K562 (cell line): ENCODE measurements around the gene CPLANE2. TPM values are rescaled to one million over a fixed set of nuclear protein-coding genes. Genes with fewer than 3 reads are reported as not detected.

Experiments used
- CCNT2 ChIP-seq: IDR thresholded peaks from 2 replicates; pipeline ENCODE4 v1.6.1; 2011; ENCODE audit warnings: borderline replicate concordance, low read depth, mild to moderate bottlenecking, moderate library complexity, mixed read lengths, low read length; ENCODE audit not compliant: insufficient read length; ENCODE audit errors: extremely low read depth
- EWSR1 ChIP-seq: fragments of 450-650 bp; IDR thresholded peaks from 2 replicates; pipeline ENCODE4 v1.6.1; 2018; ENCODE audit warnings: borderline replicate concordance, mild to moderate bottlenecking, low read depth, moderate library complexity; ENCODE audit not compliant: partially characterized antibody
- KAT2B ChIP-seq: IDR thresholded peaks from one replicate; pipeline ENCODE4 v1.6.1; 2012; ENCODE audit warnings: low read depth, mild to moderate bottlenecking, control low read depth, inconsistent platforms, low read length, moderate library complexity
- KDM5B ChIP-seq: fragments of 200-600 bp; sonication (generic); IDR thresholded peaks from 2 replicates; pipeline ENCODE4 v1.6.1; 2012; ENCODE audit warnings: low read depth, mild to moderate bottlenecking, moderate library complexity, low read length, control low read depth, inconsistent platforms; ENCODE audit not compliant: insufficient replicate concordance
- PHTF2 ChIP-seq: fragments of 250-450 bp; sonication (Bioruptor Pico); IDR thresholded peaks from 2 replicates; pipeline ENCODE4 v1.5.0; 2021; ENCODE audit warnings: mild to moderate bottlenecking
- ZNF24 ChIP-seq: fragments of 450-650 bp; IDR thresholded peaks from 2 replicates; pipeline ENCODE4 v1.6.1; 2016
- polyA plus RNA-seq, 8 experiments: library from polyadenylated mRNA; depleted of rRNA in 4 of 8; stranded (reverse) in 5 of 8; unstranded in 3 of 8; fragments of >200 nt; fragmentation: Nextera tagmentation in 2 of 8; fragmentation: Illumina TruSeq in 1 of 8; extraction: Ambion mirVana in 2 of 8; extraction: Trizol in 1 of 8; gene quantifications; 2 replicates each; pipeline versions ENCODE4 v1.2.1 to v1.2.3, GENCODE V29; 2011 to 2014; ENCODE audit warnings: inconsistent platforms in 1 of 8, missing spikeins in 1 of 8
- total RNA-seq, 7 experiments: library from RNA; depleted of rRNA in 6 of 7; stranded (reverse); fragments of >200 nt in 6 of 7; fragmentation: Illumina TruSeq in 2 of 7; extraction: Trizol in 2 of 7; gene quantifications; 2 replicates each; pipeline versions ENCODE4 v1.2.1 to v1.2.3, GENCODE V29; 2011 to 2021; ENCODE audit warnings: low replicate concordance in 1 of 7
- TF ChIP-seq, protein P1 (sequence below): fragments of 200-600 bp; sonication (generic); IDR thresholded peaks from one replicate; pipeline ENCODE4 v1.6.1; 2012; ENCODE audit warnings: mild to moderate bottlenecking, low read depth, low read length, inconsistent platforms
- TF ChIP-seq, protein P2 (sequence below), 3 experiments: fragments of 200-800 bp in 1 of 3; sonication (Bioruptor generic) in 1 of 3; sonication (generic) in 1 of 3; formaldehyde crosslinking in 1 of 3; IDR thresholded peaks; 2 replicates each; pipeline versions ENCODE4 v1.6.1 to v1.8.0; 2016 to 2022; ENCODE audit warnings: mild to moderate bottlenecking in 2 of 3, missing compliant biosample characterization in 2 of 3, missing genetic modification characterization in 2 of 3, missing genetic modification reagents in 1 of 3
- TF ChIP-seq, protein P3 (sequence below), 2 experiments: fragments of 450-650 bp; conservative IDR thresholded peaks; 2 replicates each; pipeline ENCODE4 v1.6.1; 2017; ENCODE audit warnings: mild to moderate bottlenecking in 2 of 2, moderate library complexity in 2 of 2
- TF ChIP-seq, protein P4 (sequence below): fragments of 250-450 bp; sonication (Bioruptor Pico); IDR thresholded peaks from 2 replicates; pipeline ENCODE4 v1.8.0; 2022; ENCODE audit warnings: moderate library complexity, mild to moderate bottlenecking, inconsistent platforms

The CPLANE2 gene
- total and polyA plus RNA-seq, 9 of the 15 experiments (the other 6 are each of a cell fraction or from before 2014, with no cell fraction given): 0.17 to 20.9 (median 8.1) TPM

DNA sequence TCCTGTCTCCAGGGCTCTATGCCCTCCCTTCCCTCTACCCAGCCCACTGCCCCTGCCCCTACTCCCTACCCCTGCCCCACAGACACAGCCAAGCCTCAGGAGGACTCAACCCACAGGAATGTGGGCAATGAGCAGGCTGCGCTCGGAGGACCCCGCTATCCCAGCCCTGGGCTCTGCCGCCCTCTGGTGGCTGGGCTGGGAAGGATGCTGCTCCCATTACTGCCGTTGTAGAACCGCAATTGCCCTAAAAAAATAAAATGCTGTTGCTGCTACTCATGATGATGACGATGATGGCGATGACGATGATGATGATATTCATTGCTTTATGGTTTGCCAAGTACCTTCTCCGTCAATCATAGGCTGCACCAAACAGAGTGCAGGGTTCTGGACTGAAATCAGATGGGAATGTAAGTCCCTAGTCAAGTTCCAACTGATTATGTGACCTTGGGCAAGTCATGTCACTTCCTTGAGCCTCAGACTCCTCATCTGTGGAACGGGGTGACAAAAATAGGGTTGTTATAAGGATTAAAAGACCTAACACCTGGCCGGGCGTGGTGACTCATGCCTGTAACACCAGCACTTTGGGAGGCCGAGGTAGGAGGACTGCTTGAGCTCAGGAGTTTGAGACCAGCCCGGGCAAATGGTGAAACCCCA is 49.1 kb downstream of the CPLANE2 start (continued):
- TF ChIP-seq, protein P1, sequence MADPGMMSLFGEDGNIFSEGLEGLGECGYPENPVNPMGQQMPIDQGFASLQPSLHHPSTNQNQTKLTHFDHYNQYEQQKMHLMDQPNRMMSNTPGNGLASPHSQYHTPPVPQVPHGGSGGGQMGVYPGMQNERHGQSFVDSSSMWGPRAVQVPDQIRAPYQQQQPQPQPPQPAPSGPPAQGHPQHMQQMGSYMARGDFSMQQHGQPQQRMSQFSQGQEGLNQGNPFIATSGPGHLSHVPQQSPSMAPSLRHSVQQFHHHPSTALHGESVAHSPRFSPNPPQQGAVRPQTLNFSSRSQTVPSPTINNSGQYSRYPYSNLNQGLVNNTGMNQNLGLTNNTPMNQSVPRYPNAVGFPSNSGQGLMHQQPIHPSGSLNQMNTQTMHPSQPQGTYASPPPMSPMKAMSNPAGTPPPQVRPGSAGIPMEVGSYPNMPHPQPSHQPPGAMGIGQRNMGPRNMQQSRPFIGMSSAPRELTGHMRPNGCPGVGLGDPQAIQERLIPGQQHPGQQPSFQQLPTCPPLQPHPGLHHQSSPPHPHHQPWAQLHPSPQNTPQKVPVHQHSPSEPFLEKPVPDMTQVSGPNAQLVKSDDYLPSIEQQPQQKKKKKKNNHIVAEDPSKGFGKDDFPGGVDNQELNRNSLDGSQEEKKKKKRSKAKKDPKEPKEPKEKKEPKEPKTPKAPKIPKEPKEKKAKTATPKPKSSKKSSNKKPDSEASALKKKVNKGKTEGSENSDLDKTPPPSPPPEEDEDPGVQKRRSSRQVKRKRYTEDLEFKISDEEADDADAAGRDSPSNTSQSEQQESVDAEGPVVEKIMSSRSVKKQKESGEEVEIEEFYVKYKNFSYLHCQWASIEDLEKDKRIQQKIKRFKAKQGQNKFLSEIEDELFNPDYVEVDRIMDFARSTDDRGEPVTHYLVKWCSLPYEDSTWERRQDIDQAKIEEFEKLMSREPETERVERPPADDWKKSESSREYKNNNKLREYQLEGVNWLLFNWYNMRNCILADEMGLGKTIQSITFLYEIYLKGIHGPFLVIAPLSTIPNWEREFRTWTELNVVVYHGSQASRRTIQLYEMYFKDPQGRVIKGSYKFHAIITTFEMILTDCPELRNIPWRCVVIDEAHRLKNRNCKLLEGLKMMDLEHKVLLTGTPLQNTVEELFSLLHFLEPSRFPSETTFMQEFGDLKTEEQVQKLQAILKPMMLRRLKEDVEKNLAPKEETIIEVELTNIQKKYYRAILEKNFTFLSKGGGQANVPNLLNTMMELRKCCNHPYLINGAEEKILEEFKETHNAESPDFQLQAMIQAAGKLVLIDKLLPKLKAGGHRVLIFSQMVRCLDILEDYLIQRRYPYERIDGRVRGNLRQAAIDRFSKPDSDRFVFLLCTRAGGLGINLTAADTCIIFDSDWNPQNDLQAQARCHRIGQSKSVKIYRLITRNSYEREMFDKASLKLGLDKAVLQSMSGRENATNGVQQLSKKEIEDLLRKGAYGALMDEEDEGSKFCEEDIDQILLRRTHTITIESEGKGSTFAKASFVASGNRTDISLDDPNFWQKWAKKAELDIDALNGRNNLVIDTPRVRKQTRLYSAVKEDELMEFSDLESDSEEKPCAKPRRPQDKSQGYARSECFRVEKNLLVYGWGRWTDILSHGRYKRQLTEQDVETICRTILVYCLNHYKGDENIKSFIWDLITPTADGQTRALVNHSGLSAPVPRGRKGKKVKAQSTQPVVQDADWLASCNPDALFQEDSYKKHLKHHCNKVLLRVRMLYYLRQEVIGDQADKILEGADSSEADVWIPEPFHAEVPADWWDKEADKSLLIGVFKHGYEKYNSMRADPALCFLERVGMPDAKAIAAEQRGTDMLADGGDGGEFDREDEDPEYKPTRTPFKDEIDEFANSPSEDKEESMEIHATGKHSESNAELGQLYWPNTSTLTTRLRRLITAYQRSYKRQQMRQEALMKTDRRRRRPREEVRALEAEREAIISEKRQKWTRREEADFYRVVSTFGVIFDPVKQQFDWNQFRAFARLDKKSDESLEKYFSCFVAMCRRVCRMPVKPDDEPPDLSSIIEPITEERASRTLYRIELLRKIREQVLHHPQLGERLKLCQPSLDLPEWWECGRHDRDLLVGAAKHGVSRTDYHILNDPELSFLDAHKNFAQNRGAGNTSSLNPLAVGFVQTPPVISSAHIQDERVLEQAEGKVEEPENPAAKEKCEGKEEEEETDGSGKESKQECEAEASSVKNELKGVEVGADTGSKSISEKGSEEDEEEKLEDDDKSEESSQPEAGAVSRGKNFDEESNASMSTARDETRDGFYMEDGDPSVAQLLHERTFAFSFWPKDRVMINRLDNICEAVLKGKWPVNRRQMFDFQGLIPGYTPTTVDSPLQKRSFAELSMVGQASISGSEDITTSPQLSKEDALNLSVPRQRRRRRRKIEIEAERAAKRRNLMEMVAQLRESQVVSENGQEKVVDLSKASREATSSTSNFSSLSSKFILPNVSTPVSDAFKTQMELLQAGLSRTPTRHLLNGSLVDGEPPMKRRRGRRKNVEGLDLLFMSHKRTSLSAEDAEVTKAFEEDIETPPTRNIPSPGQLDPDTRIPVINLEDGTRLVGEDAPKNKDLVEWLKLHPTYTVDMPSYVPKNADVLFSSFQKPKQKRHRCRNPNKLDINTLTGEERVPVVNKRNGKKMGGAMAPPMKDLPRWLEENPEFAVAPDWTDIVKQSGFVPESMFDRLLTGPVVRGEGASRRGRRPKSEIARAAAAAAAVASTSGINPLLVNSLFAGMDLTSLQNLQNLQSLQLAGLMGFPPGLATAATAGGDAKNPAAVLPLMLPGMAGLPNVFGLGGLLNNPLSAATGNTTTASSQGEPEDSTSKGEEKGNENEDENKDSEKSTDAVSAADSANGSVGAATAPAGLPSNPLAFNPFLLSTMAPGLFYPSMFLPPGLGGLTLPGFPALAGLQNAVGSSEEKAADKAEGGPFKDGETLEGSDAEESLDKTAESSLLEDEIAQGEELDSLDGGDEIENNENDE: no peak
- TF ChIP-seq KDM5B (no peak), PHTF2 (CRISPR knock-in tag) (no peak), ZNF24 (peak; percentile 34), EWSR1 (no peak), CCNT2 (no peak), KAT2B (no peak)
- TF ChIP-seq, protein P2, sequence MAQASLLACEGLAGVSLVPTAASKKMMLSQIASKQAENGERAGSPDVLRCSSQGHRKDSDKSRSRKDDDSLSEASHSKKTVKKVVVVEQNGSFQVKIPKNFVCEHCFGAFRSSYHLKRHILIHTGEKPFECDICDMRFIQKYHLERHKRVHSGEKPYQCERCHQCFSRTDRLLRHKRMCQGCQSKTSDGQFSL (CRISPR knock-in tag; IDR thresholded peaks at IDR 0.05): peak; percentile 57; the same call in 1 of the 2 replicates
- TF ChIP-seq, protein P2 (tag; IDR thresholded peaks at IDR 0.05): no peak
- TF ChIP-seq, protein P3, sequence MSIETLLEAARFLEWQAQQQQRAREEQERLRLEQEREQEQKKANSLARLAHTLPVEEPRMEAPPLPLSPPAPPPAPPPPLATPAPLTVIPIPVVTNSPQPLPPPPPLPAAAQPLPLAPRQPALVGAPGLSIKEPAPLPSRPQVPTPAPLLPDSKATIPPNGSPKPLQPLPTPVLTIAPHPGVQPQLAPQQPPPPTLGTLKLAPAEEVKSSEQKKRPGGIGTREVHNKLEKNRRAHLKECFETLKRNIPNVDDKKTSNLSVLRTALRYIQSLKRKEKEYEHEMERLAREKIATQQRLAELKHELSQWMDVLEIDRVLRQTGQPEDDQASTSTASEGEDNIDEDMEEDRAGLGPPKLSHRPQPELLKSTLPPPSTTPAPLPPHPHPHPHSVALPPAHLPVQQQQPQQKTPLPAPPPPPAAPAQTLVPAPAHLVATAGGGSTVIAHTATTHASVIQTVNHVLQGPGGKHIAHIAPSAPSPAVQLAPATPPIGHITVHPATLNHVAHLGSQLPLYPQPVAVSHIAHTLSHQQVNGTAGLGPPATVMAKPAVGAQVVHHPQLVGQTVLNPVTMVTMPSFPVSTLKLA (conservative IDR thresholded peaks at IDR 0.05): 0 out of 4 replicates have a peak, but pooled peaks of 1 of the 2 experiments have one; percentile 27
- TF ChIP-seq, protein P4, sequence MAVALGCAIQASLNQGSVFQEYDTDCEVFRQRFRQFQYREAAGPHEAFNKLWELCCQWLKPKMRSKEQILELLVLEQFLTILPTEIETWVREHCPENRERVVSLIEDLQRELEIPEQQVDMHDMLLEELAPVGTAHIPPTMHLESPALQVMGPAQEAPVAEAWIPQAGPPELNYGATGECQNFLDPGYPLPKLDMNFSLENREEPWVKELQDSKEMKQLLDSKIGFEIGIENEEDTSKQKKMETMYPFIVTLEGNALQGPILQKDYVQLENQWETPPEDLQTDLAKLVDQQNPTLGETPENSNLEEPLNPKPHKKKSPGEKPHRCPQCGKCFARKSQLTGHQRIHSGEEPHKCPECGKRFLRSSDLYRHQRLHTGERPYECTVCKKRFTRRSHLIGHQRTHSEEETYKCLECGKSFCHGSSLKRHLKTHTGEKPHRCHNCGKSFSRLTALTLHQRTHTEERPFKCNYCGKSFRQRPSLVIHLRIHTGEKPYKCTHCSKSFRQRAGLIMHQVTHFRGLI (CRISPR knock-in tag): no peak
